ENCODE data around the gene MEPE. TPM values are rescaled to one million over a fixed set of nuclear protein-coding genes. Genes with fewer than 3 reads are reported as not detected.

MEPE gene
- polyA plus RNA-seq, 1 donor (not counting 4 experiments of a cell fraction or from before 2014, with no cell fraction given): not detected

GRCh38 chr4:87804871-87805270 is 27.9 kb upstream of the MEPE start:
- FAIRE-seq (no peak), DNase-seq (ENCODE audit: low read depth, low spot score) (no peak)
- Histone ChIP-seq H3K9ac (ENCODE audit: control insufficient read depth, extremely low read depth, insufficient read depth, low read length) (no peak overlapping the region), H3K9me3 (ENCODE audit: control insufficient read depth, low read depth, low read length) (no peaks in the 10 kb centered on the region), H3K36me3 (ENCODE audit: control insufficient read depth in 2 of 2, extremely low read depth in 1 of 2, insufficient read depth in 2 of 2, low read length in 2 of 2) (no peaks in the 10 kb centered on the region), H3K27ac (ENCODE audit: control insufficient read depth, insufficient read depth, low read length) (no peak overlapping the region), H3K27me3 (ENCODE audit: control insufficient read depth, extremely low read depth, insufficient read depth, low read length) (no peaks in the 10 kb centered on the region), H3K4me1 (ENCODE audit: control insufficient read depth, extremely low read depth, insufficient read depth, low read length) (peaks cover 6% of the 10 kb centered on the region), H2AFZ (ENCODE audit: control insufficient read depth, low read length) (no peak overlapping the region), H3K79me2 (ENCODE audit: control insufficient read depth, insufficient read depth, low read length) (no peaks in the 10 kb centered on the region), H3K4me2 (ENCODE audit: control insufficient read depth, extremely low read depth, insufficient read depth, low read depth, low read length) (no peak overlapping the region), H3K4me3 (ENCODE audit: control insufficient read depth in 2 of 3, extremely low read depth in 1 of 3, insufficient read depth in 2 of 3, low read depth in 1 of 3, low read length in 3 of 3) (no peak overlapping the region), H4K20me1 (ENCODE audit: control insufficient read depth, extremely low read depth, insufficient read depth, low read length) (no peaks in the 10 kb centered on the region), H3K9me1 (ENCODE audit: control insufficient read depth, extremely low read depth, insufficient read depth, low read length) (no peaks in the 10 kb centered on the region)
- no peak for TF ChIP-seq EZH2 (IDR thresholded peaks at IDR 0.05; ENCODE audit: low read length)
- TF ChIP-seq CTCF (optimal IDR thresholded peaks at IDR 0.05 in 1 of 3, IDR thresholded peaks at IDR 0.05 in 1 of 3, conservative IDR thresholded peaks at IDR 0.05 in 1 of 3; ENCODE audit: extremely low read depth in 1 of 3, insufficient read depth in 2 of 3, low read length in 3 of 3): no peak
- dilution Hi-C loops (cut with MboI; ENCODE audit: extremely low pct_ligation_motif_present, low sequenced_read_pairs): no loop called here

- H3K4me1 ChIP-seq (ENCODE audit: control insufficient read depth, extremely low read depth, insufficient read depth, low read length): peaks cover 6% of the 10 kb centered on the region
- DNase-seq (ENCODE audit: low read depth, low spot score) (no peak), FAIRE-seq (no peak)
- no peak overlapping the region for H2AFZ ChIP-seq (ENCODE audit: control insufficient read depth, low read length)
- dilution Hi-C loops (cut with MboI; ENCODE audit: extremely low pct_ligation_motif_present, low sequenced_read_pairs): no loop called here
- no peaks in the 10 kb centered on the region for H3K9me3 ChIP-seq (ENCODE audit: control insufficient read depth, low read depth, low read length)
- no peak overlapping the region for H3K4me3 ChIP-seq (ENCODE audit: control insufficient read depth in 2 of 3, extremely low read depth in 1 of 3, insufficient read depth in 2 of 3, low read depth in 1 of 3, low read length in 3 of 3)
- H3K27me3 ChIP-seq (ENCODE audit: control insufficient read depth, extremely low read depth, insufficient read depth, low read length): no peaks in the 10 kb centered on the region
- no peaks in the 10 kb centered on the region for H3K79me2 ChIP-seq (ENCODE audit: control insufficient read depth, insufficient read depth, low read length)
- no peaks in the 10 kb centered on the region for H3K36me3 ChIP-seq (ENCODE audit: control insufficient read depth in 2 of 2, extremely low read depth in 1 of 2, insufficient read depth in 2 of 2, low read length in 2 of 2)
- no peak for TF ChIP-seq EZH2 (IDR thresholded peaks at IDR 0.05; ENCODE audit: low read length)
- no peak overlapping the region for H3K4me2 ChIP-seq (ENCODE audit: control insufficient read depth, extremely low read depth, insufficient read depth, low read depth, low read length)
- H3K9me1 ChIP-seq (ENCODE audit: control insufficient read depth, extremely low read depth, insufficient read depth, low read length): no peaks in the 10 kb centered on the region
- no peak overlapping the region for H3K27ac ChIP-seq (ENCODE audit: control insufficient read depth, insufficient read depth, low read length)
- no peaks in the 10 kb centered on the region for H4K20me1 ChIP-seq (ENCODE audit: control insufficient read depth, extremely low read depth, insufficient read depth, low read length)
- H3K9ac ChIP-seq (ENCODE audit: control insufficient read depth, extremely low read depth, insufficient read depth, low read length): no peak overlapping the region
Measured at GRCh38 chr4:87805971-87806370, 26.8 kb upstream of the MEPE start.

- Histone ChIP-seq H3K36me3 (ENCODE audit: control insufficient read depth in 2 of 2, extremely low read depth in 1 of 2, insufficient read depth in 2 of 2, low read length in 2 of 2) (no peaks in the 10 kb centered on the region), H3K27me3 (ENCODE audit: control insufficient read depth, extremely low read depth, insufficient read depth, low read length) (no peaks in the 10 kb centered on the region), H2AFZ (ENCODE audit: control insufficient read depth, low read length) (no peak overlapping the region), H3K4me1 (ENCODE audit: control insufficient read depth, extremely low read depth, insufficient read depth, low read length) (peaks cover 6% of the 10 kb centered on the region), H3K27ac (ENCODE audit: control insufficient read depth, insufficient read depth, low read length) (no peak overlapping the region), H3K9me3 (ENCODE audit: control insufficient read depth, low read depth, low read length) (no peaks in the 10 kb centered on the region), H3K9me1 (ENCODE audit: control insufficient read depth, extremely low read depth, insufficient read depth, low read length) (no peaks in the 10 kb centered on the region), H3K4me2 (ENCODE audit: control insufficient read depth, extremely low read depth, insufficient read depth, low read depth, low read length) (no peak overlapping the region), H3K79me2 (ENCODE audit: control insufficient read depth, insufficient read depth, low read length) (no peaks in the 10 kb centered on the region), H3K9ac (ENCODE audit: control insufficient read depth, extremely low read depth, insufficient read depth, low read length) (no peak overlapping the region), H4K20me1 (ENCODE audit: control insufficient read depth, extremely low read depth, insufficient read depth, low read length) (no peaks in the 10 kb centered on the region), H3K4me3 (ENCODE audit: control insufficient read depth in 2 of 3, extremely low read depth in 1 of 3, insufficient read depth in 2 of 3, low read depth in 1 of 3, low read length in 3 of 3) (no peak overlapping the region)
- DNase-seq (ENCODE audit: low read depth, low spot score) (no peak), FAIRE-seq (no peak)
- dilution Hi-C loops (cut with MboI; ENCODE audit: extremely low pct_ligation_motif_present, low sequenced_read_pairs): no loop called here
- TF ChIP-seq EZH2 (IDR thresholded peaks at IDR 0.05; ENCODE audit: low read length): no peak
- TF ChIP-seq CTCF (optimal IDR thresholded peaks at IDR 0.05 in 1 of 3, IDR thresholded peaks at IDR 0.05 in 1 of 3, conservative IDR thresholded peaks at IDR 0.05 in 1 of 3; ENCODE audit: extremely low read depth in 1 of 3, insufficient read depth in 2 of 3, low read length in 3 of 3): no peak
Measured at GRCh38 chr4:87806520-87806919, 26.2 kb upstream of the MEPE start.
